PC-3 (cell line): Measurements from ENCODE around the gene SYT9. TPM values are rescaled to one million over a fixed set of nuclear protein-coding genes. Genes with fewer than 3 reads are reported as not detected.
A peak's percentile ranks its signal among the peaks of the same experiment; 100 is the strongest.

Experiments used
- ATAC-seq: fragments of 200-7000 bp; cut with Tn5 transposase; 2 replicates; pipeline ENCODE4 v1.9.1; 2020; ENCODE audit warnings: mild to moderate bottlenecking, moderate library complexity
- Bru-seq: library from RNA; stranded (reverse); fragments of 400-500 nt; gene quantifications from one replicate; lab custom pipeline; 2021; lab: Mats Ljungman, UMichigan
- BruChase-seq, 2 experiments: library from RNA; stranded (reverse); fragments of 400-500 nt; gene quantifications; one replicate each; lab custom pipeline; 2021; lab: Mats Ljungman, UMichigan
- BruUV-seq: library from RNA; stranded (reverse); fragments of 400-500 nt; replicated peaks from 2 replicates; lab custom pipeline; 2021; lab: Mats Ljungman, UMichigan
- CTCF ChIA-PET: fragments of 300-600 bp; sonication (Branson Sonifier 250); formaldehyde crosslinking; loops from one replicate; lab custom pipeline; 2022; ENCODE audit warnings: antibody characterized with exemption; lab: Charles Lee
- POLR2A ChIA-PET: fragments of 300-600 bp; sonication (Branson Sonifier 250); formaldehyde crosslinking; loops from one replicate; lab custom pipeline; 2022; ENCODE audit warnings: antibody characterized with exemption; ENCODE audit not compliant: unreplicated experiment; lab: Charles Lee
- DNase-seq: peaks from one replicate; pipeline ENCODE4 v3.0.0-alpha.2; 2015
- H2AFZ ChIP-seq: fragments of 300-600 bp; sonication (generic); 2 replicates; pipeline ENCODE4 v1.6.0; 2016; ENCODE audit warnings: antibody characterized with exemption, low read length
- H3F3A ChIP-seq: fragments of 300-600 bp; sonication (generic); one replicate; pipeline ENCODE4 v1.6.0; 2017; ENCODE audit warnings: antibody characterized with exemption, low read length, control low read depth, mild to moderate bottlenecking; ENCODE audit not compliant: unreplicated experiment
- H3K27ac ChIP-seq: fragments of 300-600 bp; sonication (generic); 2 replicates; pipeline ENCODE4 v1.5.1; 2016; ENCODE audit warnings: mild to moderate bottlenecking, low read length
- H3K27me3 ChIP-seq: fragments of 300-600 bp; sonication (generic); 2 replicates; pipeline ENCODE4 v1.6.1; 2016; ENCODE audit warnings: low read length, mixed read lengths
- H3K36me3 ChIP-seq: fragments of 300-600 bp; sonication (generic); 2 replicates; pipeline ENCODE4 v1.6.1; 2016; ENCODE audit warnings: low read depth, mixed run types, low read length, mixed read lengths
- H3K4me1 ChIP-seq: fragments of 300-600 bp; sonication (generic); 2 replicates; pipeline ENCODE4 v1.5.1; 2016; ENCODE audit warnings: low read length; ENCODE audit not compliant: insufficient read depth
- H3K4me2 ChIP-seq: fragments of 300-600 bp; sonication (generic); 2 replicates; pipeline ENCODE4 v1.6.0; 2016; ENCODE audit warnings: low read length
- H3K4me3 ChIP-seq: fragments of 300-600 bp; sonication (generic); 2 replicates; pipeline ENCODE4 v1.5.1; 2016; ENCODE audit warnings: mild to moderate bottlenecking, low read length, mixed read lengths
- H3K79me2 ChIP-seq: fragments of 300-600 bp; sonication (generic); 2 replicates; pipeline ENCODE4 v1.6.1; 2017; ENCODE audit warnings: low read length, mixed read lengths
- H3K9ac ChIP-seq: fragments of 300-600 bp; sonication (generic); 2 replicates; pipeline ENCODE4 v1.6.0; 2016; ENCODE audit warnings: mild to moderate bottlenecking, low read length
- H3K9me2 ChIP-seq: fragments of 300-600 bp; sonication (generic); replicated peaks from 2 replicates; pipeline ENCODE4 v1.6.1; 2016; ENCODE audit warnings: mixed run types, low read length, mixed read lengths
- H3K9me3 ChIP-seq: fragments of 300-600 bp; sonication (generic); 2 replicates; pipeline ENCODE4 v1.6.1; 2016; ENCODE audit warnings: low read length, mixed read lengths
- H4K20me1 ChIP-seq: fragments of 300-600 bp; sonication (generic); 2 replicates; pipeline ENCODE4 v1.6.1; 2016; ENCODE audit warnings: low read length, mixed read lengths
- CTCF ChIP-seq: fragments of 300-600 bp; sonication (generic); conservative IDR thresholded peaks from 2 replicates; pipeline ENCODE4 v1.5.1; 2017; ENCODE audit warnings: antibody characterized with exemption, low read depth, mild to moderate bottlenecking, low read length
- EZH2 ChIP-seq: fragments of 300-600 bp; sonication (generic); IDR thresholded peaks from one replicate; pipeline ENCODE4 v1.6.1; 2017; ENCODE audit warnings: antibody characterized with exemption, mild to moderate bottlenecking, low read length; ENCODE audit not compliant: unreplicated experiment
- EZH2phosphoT487 ChIP-seq: fragments of 300-600 bp; sonication (generic); IDR thresholded peaks from 2 replicates; pipeline ENCODE4 v1.6.1; 2018; ENCODE audit warnings: mild to moderate bottlenecking, antibody characterized with exemption, low read length, borderline replicate concordance
- intact Hi-C: fragments of 100-400 bp; cut with micrococcal nuclease; formaldehyde crosslinking; loops from 2 replicates; pipeline ENCODE4 v1.9.0; 2023
- long read RNA-seq: library from polyadenylated mRNA; unstranded; transcript quantifications from one replicate; pipeline ENCODE4 v2.0.0, GENCODE V29; 2021; ENCODE audit not compliant: unreplicated experiment
- total RNA-seq: library from RNA; depleted of rRNA; stranded (reverse); fragments of >200 nt; gene quantifications from 2 replicates; pipeline ENCODE4 v1.2.3, GENCODE V29; 2014; rRNA removed

The SYT9 gene
- total RNA-seq (6.3 and 7.4 TPM in 2 replicates), Bru-seq, nascent RNA (percentile 61 among the genes with signal in this experiment), BruChase-seq, experiment 1, labeled RNA remaining after a 6-hour chase (percentile 48 among the genes with signal in this experiment), BruChase-seq, experiment 2, labeled RNA remaining after a 2-hour chase (percentile 56 among the genes with signal in this experiment)
- long read RNA-seq, transcript SYT9-201 (7 exons, 3,955 nt), result major isoform, 13 of 33 reads
- long read RNA-seq, partial matches to known transcripts, result 5 of 33 reads
- long read RNA-seq, other reads (novel, unspliced or antisense), result 15 of 33 reads

- Histone ChIP-seq H3K36me3 (no peaks in the 10 kb centered on the region), H3K9ac (peak within 1 kb of the TSS; percentile 67), H3K27ac (no peak within 1 kb of the TSS), H3K9me2 (no peaks in the 10 kb centered on the region), H3K27me3 (no peaks in the 10 kb centered on the region), H3K4me2 (peak within 1 kb of the TSS; percentile 96), H3K9me3 (no peaks in the 10 kb centered on the region), H3K4me1 (peaks cover 1% of the 10 kb centered on the region), H3K4me3 (peak within 1 kb of the TSS; percentile 97), H3F3A (peaks cover under 1% of the 10 kb centered on the region), H4K20me1 (no peaks in the 10 kb centered on the region), H3K79me2 (0 out of 2 replicates have a peak, but pooled peaks cover 5% of the 10 kb centered on the region), H2AFZ (peak within 1 kb of the TSS; percentile 94)
- DNase-seq (peak; percentile 66), ATAC-seq (peak; percentile 89)
- POLR2A ChIA-PET, result no interaction called here
- no peak for TF ChIP-seq CTCF
- TF ChIP-seq EZH2phosphoT487, result no peak
- no peak for TF ChIP-seq EZH2
- CTCF ChIA-PET, result no interaction called here
- intact Hi-C loops, result no loop called here
- BruUV-seq, result no TSS peak
These were observed at the start of gene SYT9 for GRCh38 chr11:7251836-7252682. Gene SYT9, plus strand, starts transcription at chr11:7251904. Its CDS starts 283 bp downstream, at chr11:7252187.

- Histone ChIP-seq H3F3A (no peaks in the 10 kb centered on the region), H3K27me3 (no peaks in the 10 kb centered on the region), H3K79me2 (no peaks in the 10 kb centered on the region), H3K4me2 (no peak overlapping the region), H3K27ac (no peak overlapping the region), H3K9ac (no peak overlapping the region), H3K9me2 (no peaks in the 10 kb centered on the region), H3K4me3 (no peak overlapping the region), H4K20me1 (no peaks in the 10 kb centered on the region), H3K9me3 (no peaks in the 10 kb centered on the region), H2AFZ (no peak overlapping the region), H3K4me1 (peaks cover 14% of the 10 kb centered on the region), H3K36me3 (no peaks in the 10 kb centered on the region)
- intact Hi-C loops, result no loop called here
- TF ChIP-seq EZH2phosphoT487, result no peak
- TF ChIP-seq CTCF, result no peak
- no peak for TF ChIP-seq EZH2
- no peak for ATAC-seq
- ChIA-PET POLR2A (no interaction called here), CTCF (no interaction called here)
- BruUV-seq, result no TSS peak
- no peak for DNase-seq
These were observed 49.3 kb upstream of the SYT9 start for GRCh38 chr11:7202412-7202811.
